Uterus (tissue), 2 donors: ENCODE results near the gene TRAF3.
"Not testable (repeated sequence)": the region's sequence is repeated elsewhere in the genome, so short reads cannot be mapped to it uniquely, and the experiment has no call there.

Experiments
- POLR2A ChIP-seq, 2 donors: fragments of 450-650 bp; IDR thresholded peaks; one replicate each; pipeline ENCODE4 v1.6.1; 2016; ENCODE audit warnings: antibody characterized with exemption in 2 of 2, mild to moderate bottlenecking in 1 of 2, moderate library complexity in 1 of 2
- TF ChIP-seq, protein P1 (sequence below), 4 experiments: fragments of 200-600 bp in 2 of 4; fragments of 450-650 bp in 2 of 4; sonication (generic) in 2 of 4; IDR thresholded peaks; one replicate each; pipeline ENCODE4 v1.5.1; 2016 to 2019; ENCODE audit warnings: antibody characterized with exemption in 4 of 4, mild to moderate bottlenecking in 2 of 4, moderate library complexity in 1 of 4

DNA sequence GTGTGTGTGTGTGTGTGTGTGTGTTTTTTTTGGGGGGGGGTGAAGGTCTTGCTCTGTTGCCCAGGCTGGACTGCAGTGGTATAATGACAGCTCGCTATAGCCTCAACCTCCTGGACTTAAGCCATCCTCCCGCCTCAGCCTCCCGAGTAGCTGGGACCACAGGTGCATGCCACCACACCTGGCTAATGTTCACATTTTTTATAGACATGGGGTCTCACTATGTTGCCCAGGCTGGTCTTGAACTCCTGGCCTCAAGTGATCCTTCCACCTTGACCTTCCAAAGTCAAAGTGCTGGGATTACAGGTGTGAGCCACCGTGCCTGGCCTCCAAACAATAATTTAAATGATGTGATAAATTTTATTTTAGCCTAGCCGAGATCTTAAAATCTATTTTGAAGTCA lies 59.9 kb downstream of the TRAF3 start:
- not testable (repeated sequence) for TF ChIP-seq POLR2A (IDR thresholded peaks at IDR 0.05)
- TF ChIP-seq, protein P1, sequence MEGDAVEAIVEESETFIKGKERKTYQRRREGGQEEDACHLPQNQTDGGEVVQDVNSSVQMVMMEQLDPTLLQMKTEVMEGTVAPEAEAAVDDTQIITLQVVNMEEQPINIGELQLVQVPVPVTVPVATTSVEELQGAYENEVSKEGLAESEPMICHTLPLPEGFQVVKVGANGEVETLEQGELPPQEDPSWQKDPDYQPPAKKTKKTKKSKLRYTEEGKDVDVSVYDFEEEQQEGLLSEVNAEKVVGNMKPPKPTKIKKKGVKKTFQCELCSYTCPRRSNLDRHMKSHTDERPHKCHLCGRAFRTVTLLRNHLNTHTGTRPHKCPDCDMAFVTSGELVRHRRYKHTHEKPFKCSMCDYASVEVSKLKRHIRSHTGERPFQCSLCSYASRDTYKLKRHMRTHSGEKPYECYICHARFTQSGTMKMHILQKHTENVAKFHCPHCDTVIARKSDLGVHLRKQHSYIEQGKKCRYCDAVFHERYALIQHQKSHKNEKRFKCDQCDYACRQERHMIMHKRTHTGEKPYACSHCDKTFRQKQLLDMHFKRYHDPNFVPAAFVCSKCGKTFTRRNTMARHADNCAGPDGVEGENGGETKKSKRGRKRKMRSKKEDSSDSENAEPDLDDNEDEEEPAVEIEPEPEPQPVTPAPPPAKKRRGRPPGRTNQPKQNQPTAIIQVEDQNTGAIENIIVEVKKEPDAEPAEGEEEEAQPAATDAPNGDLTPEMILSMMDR (IDR thresholded peaks at IDR 0.05): not testable (repeated sequence)
